Kidney epithelial cell (primary cell): ENCODE measurements around the gene SLC9C2. TPM values are rescaled to one million over a fixed set of nuclear protein-coding genes. Genes with fewer than 3 reads are reported as not detected.
"Not testable (repeated sequence)": the region's sequence is repeated elsewhere in the genome, so short reads cannot be mapped to it uniquely, and the experiment has no call there.

Experiments used
- DNase-seq: peaks from one replicate; pipeline ENCODE4 v3.0.0-alpha.2; 2010; ENCODE audit warnings: low read depth
- H3K27me3 ChIP-seq: 2 replicates; pipeline ENCODE4 v1.6.0; 2011; ENCODE audit warnings: low read length; ENCODE audit not compliant: control insufficient read depth, insufficient read depth
- H3K36me3 ChIP-seq: 2 replicates; pipeline ENCODE4 v1.5.1; 2011; ENCODE audit warnings: low read length; ENCODE audit not compliant: control insufficient read depth, insufficient read depth
- H3K4me3 ChIP-seq: 2 replicates; pipeline ENCODE4 v1.5.1; 2011; ENCODE audit warnings: low read depth, mild to moderate bottlenecking, control low read depth, low read length
- CTCF ChIP-seq: IDR thresholded peaks from 2 replicates; pipeline ENCODE4 v1.5.1; 2011; ENCODE audit warnings: mild to moderate bottlenecking, moderate library complexity, low read length, control low read depth, inconsistent platforms; ENCODE audit not compliant: insufficient read depth, poor library complexity, severe bottlenecking
- total RNA-seq: library from RNA; depleted of rRNA; stranded (reverse); fragments of >200 nt; gene quantifications from 2 replicates; pipeline ENCODE4 v1.2.3, GENCODE V29; 2015

The SLC9C2 gene
- not detected in 2 replicates for total RNA-seq

- no peak for TF ChIP-seq CTCF
- DNase-seq = no peak
- Histone ChIP-seq H3K27me3 (no peaks in the 10 kb centered on the region), H3K36me3 (no peaks in the 10 kb centered on the region), H3K4me3 (no peak within 1 kb of the TSS)
Observed at GRCh38 chr1:173603056-173603591, at the start of gene SLC9C2. Gene SLC9C2, minus strand, starts transcription at chr1:173603072. Its CDS starts 1,296 bp downstream, at chr1:173601776.

- Histone ChIP-seq H3K27me3 (no peaks in the 10 kb centered on the region), H3K4me3 (no peak overlapping the region), H3K36me3 (no peaks in the 10 kb centered on the region)
- TF ChIP-seq CTCF = no peak
- no peak for DNase-seq
Observed at GRCh38 chr1:173648880-173649605, 46.2 kb upstream of the SLC9C2 start.

GRCh38 chr1:173646656-173647055 lies 43.8 kb upstream of the SLC9C2 start:
- Histone ChIP-seq H3K27me3 (no peaks in the 10 kb centered on the region), H3K36me3 (no peaks in the 10 kb centered on the region), H3K4me3 (no peak overlapping the region)
- no peak for DNase-seq
- TF ChIP-seq CTCF = no peak

- DNase-seq, H3K36me3 ChIP-seq, H3K4me3 ChIP-seq, H3K27me3 ChIP-seq: not testable (repeated sequence)
Observed at GRCh38 chr1:173642450-173643139, 39.7 kb upstream of the SLC9C2 start.

- no peak overlapping the region for H3K4me3 ChIP-seq
- H3K36me3 ChIP-seq = no peaks in the 10 kb centered on the region
- no peaks in the 10 kb centered on the region for H3K27me3 ChIP-seq
- TF ChIP-seq CTCF = no peak
- no peak for DNase-seq
Observed at GRCh38 chr1:173639102-173639501, 36.2 kb upstream of the SLC9C2 start.
